Right kidney (tissue), 9 donors: ENCODE data around the gene NPEPPS.
"Not testable (repeated sequence)": the region's sequence is repeated elsewhere in the genome, so short reads cannot be mapped to it uniquely, and the experiment has no call there.

Experiments used
- DNase-seq: peaks from one replicate; pipeline ENCODE4 v3.0.0-alpha.2; 2016
- long read RNA-seq, 8 donors: transcript quantifications; one replicate each; lab custom pipeline, GENCODE V29; 2026

Gene NPEPPS
- long read RNA-seq, donor 1, full-length matches to known transcripts, result 12 of 12 reads
- long read RNA-seq, donor 1, partial matches to known transcripts, result 0 of 12 reads
- long read RNA-seq, donor 1, other reads (novel, unspliced or antisense), result 0 of 12 reads
- long read RNA-seq, donor 2, full-length matches to known transcripts, result 5 of 5 reads
- long read RNA-seq, donor 2, partial matches to known transcripts, result 0 of 5 reads
- long read RNA-seq, donor 2, other reads (novel, unspliced or antisense), result 0 of 5 reads
- long read RNA-seq, donor 3, full-length matches to known transcripts, result 5 of 5 reads
- long read RNA-seq, donor 3, partial matches to known transcripts, result 0 of 5 reads
- long read RNA-seq, donor 3, other reads (novel, unspliced or antisense), result 0 of 5 reads
- long read RNA-seq, donor 4, full-length matches to known transcripts, result 15 of 15 reads
- long read RNA-seq, donor 4, partial matches to known transcripts, result 0 of 15 reads
- long read RNA-seq, donor 4, other reads (novel, unspliced or antisense), result 0 of 15 reads
- long read RNA-seq, donor 5, full-length matches to known transcripts, result 9 of 17 reads
- long read RNA-seq, donor 5, partial matches to known transcripts, result 8 of 17 reads
- long read RNA-seq, donor 5, other reads (novel, unspliced or antisense), result 0 of 17 reads
- long read RNA-seq, donor 6, full-length matches to known transcripts, result 13 of 18 reads
- long read RNA-seq, donor 6, partial matches to known transcripts, result 5 of 18 reads
- long read RNA-seq, donor 6, other reads (novel, unspliced or antisense), result 0 of 18 reads
- long read RNA-seq, donor 7, result 0 reads
- long read RNA-seq, donor 8, full-length matches to known transcripts, result 14 of 14 reads
- long read RNA-seq, donor 8, partial matches to known transcripts, result 0 of 14 reads
- long read RNA-seq, donor 8, other reads (novel, unspliced or antisense), result 0 of 14 reads

DNA sequence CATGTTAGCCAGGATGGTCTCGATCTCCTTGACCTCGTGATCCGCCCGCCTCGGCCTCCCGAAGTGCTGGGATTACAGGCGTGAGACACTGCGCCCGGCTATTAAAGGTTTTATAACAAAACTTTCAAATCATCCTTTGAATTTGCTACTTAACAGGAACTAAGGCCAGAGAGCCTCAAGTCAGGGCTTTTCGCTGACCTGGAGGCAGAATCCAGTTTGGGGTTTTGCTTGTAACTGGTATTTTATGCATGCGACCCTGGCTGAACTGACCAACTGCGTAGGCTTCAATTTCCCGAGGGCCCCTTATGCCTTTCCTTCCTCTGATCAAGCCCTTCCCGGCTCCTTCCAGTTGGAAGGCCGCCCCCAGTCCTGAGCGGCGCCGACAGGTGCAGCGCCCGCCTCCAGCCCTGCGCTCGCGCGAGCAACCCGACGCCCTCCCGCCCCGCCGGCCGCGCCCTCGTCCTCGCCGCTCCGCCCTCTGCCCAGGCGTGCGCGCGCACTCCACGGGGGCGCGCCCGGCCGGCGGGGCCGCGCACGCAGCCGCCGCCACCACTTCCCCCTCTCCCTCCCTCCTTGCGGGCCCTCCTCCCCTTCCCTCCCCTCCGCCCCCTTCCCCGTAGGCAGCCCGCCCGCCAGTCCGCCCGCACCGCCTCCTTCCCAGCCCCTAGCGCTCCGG is at the start of gene NPEPPS:
Gene NPEPPS (plus strand): TSS at position 552 of the 676 bp plus-strand sequence. CDS start 193 bp downstream, outside the sequence.
- DNase-seq, result peak; percentile 71

DNA sequence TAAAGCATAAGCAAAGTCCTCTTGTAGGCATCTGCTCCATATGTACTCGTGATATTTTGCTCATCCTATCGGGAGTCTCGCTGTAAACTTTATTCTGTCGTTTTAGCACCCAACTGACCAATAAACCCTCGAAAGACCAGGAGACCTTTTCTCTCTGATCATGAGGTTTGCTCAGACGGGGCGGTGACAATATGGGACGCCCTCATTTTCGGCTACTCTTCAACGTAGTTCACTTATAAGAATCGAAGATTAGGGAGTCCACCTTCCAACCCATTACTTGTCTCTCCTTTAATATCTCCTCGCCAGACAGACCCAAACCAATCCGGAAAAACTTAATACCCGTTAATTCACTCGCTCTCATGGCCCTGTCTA is 39.1 kb upstream of the NPEPPS start:
- not testable (repeated sequence) for DNase-seq

DNA sequence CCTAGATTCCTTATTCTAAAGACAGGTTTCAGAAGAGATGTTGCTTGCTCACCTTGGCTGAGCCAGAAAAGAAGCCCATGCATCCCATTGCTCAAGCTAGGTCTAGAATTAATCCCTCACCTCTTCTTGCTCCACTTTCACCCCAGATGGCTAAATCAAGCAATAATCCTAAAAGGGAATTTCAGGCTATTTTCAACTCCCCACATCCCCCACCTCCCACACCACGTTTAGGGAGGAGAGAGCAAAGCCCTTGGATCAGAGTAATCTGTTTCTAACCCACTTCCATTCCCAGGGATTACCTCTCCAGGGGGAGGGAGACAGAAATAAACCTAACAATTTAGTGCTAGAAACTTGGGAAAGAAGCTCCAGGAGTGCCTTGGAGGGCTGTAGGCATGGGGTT is 31.8 kb upstream of the NPEPPS start:
- DNase-seq, result not testable (repeated sequence)

DNA sequence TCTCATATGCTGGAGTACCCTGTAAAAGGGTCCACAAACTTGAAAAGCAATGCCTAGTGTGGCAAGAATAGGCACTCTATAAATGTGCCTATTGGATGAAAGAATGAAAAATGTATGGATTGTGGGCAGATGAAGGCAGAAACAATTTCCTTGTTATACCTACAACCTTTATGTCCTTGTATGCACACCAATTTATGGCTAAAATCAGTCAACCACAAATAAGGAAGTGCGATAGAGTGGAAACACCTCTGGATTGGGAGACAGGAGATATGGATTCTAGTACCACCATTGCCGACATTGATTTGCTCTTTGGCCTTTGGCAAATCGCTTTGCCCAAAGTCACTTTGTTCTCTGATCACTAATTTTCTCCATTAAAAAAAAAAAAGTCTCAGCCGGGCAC is 31.4 kb upstream of the NPEPPS start:
- DNase-seq, result not testable (repeated sequence)

DNA sequence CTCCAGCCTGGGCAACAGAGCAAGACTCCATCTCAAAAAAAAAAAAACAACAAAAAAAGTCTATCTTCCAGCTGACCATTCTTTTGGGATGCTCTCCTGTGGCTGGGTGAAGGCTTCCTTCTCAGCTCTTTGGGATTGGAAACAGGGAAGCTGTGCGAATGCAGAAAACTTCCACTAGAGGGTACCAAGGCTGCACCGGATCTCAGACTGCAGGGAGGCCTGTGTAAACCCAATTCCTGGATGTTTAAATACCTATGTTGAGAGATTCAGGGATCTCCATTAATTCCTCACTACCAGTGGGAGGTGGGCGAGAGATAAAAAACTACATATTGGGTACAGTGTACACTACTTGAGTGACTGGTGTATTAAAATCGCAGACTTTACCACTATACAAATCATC is 30.3 kb upstream of the NPEPPS start:
- not testable (repeated sequence) for DNase-seq

GRCh38 chr17:47502122-47502731 is 28.7 kb upstream of the NPEPPS start:
- DNase-seq, result peak; percentile 42

DNA sequence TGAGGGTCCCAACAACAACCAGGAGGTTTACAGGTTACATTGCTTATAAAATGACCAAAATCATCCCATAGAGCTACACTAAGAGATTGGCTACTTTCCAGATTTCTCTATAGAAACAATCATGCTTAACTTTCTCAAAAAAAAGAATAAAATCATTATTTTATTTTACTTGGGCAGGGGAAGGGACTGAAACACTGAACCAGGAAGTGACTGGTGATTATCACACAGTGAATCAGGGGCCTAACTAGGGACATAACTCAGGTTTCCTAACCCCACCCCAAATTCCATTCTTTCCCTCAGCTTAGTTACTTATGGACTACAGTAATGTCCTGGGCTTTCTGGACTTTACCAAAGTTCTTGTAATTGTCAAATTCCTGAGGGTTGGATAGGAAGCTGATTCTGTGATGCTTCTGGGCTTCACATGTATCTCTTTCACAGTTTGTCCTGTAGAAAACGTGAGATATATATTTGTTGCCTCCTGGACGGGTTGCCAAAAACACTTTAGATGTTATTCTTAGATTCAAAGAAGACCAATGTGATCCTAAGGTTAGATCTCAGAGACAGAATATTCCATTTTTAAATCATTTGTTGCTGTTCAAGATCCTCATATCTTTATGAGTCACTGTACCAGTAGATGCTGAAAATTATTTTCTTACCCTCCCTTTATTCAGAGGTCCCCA is 28.0 kb upstream of the NPEPPS start:
- DNase-seq, result not testable (repeated sequence)

DNA sequence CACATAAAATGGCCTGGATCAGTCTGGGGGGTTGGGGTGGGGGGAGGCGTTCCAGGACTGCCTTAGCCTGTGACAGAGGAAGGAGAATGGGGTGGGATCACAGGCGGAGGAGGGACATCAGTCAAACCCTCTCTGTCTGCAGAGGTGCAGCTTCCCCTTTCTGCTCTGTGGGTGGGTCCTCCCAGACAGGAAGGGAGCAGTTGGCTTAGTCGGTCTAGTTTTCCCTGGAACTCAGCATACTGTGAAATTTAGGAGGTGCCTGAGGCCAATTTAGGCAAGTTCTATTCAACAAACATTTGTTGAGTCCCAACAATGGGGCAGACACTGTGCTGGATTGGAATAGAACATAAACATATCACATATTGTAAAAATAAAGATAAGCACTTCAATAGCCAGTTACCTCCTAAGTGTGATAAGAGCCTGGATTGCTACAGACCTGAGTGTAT is 19.2 kb upstream of the NPEPPS start:
- DNase-seq, result not testable (repeated sequence)

GRCh38 chr17:47513301-47513700 is 17.6 kb upstream of the NPEPPS start:
- DNase-seq, result not testable (repeated sequence)

- not testable (repeated sequence) for DNase-seq
Measured at GRCh38 chr17:47518880-47519279, 12.0 kb upstream of the NPEPPS start.

DNA sequence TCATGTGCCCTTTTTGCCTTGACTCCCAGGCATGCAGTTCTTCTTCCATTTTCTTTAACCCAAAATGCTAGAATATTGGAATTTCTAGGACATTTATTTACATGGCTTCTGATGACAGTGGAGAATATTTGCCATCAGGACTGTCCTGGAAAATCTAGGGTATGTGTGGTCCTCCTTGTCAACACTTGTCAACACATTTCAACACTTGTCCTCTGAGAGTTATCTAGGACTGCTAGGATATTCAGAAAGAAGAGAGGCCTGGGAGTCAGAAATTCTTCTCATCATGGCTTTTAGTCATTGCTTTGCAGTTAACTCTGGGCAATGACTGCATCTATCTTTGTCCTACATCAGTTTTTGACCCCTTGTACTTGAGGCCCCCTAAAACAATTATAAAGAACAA is 11.5 kb upstream of the NPEPPS start:
- DNase-seq, result not testable (repeated sequence)

DNA sequence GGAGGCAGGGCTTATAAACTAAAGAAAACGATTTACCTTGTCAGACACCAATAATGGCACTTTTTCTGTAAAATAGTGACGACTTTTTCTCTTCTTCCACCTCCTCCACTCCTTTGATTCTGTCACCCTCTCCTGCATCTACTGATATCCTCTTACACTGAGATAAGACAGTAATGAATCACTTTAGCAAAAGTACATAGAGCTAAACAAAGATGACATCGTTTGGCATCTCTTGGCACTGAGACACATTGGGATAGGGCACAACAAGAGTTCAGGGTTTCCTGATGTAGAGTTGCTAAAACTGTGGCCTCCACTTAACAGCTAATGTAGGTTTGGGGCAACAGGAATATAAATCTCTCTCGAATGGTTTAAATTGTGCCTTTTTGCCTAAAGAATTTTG is 10.6 kb upstream of the NPEPPS start:
- not testable (repeated sequence) for DNase-seq

DNA sequence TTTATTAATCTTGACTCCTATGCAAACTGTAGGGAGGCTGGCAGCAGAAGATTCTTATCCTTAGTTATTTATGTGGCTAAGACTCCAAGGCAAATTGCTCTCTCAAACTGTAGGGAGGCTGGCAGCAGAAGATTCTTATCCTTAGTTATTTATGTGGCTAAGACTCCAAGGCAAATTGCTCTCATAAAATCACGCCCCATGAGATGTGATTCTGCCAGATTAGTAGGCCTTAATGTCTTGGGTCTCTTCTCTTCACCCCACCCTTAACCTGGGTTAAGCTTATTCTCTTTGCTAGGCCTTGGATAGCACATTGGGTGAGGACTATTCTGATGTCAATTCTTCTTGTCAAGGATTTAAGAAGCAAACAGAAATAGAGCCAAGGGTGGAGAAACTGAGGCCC is 9.5 kb upstream of the NPEPPS start:
- DNase-seq, result not testable (repeated sequence)

DNA sequence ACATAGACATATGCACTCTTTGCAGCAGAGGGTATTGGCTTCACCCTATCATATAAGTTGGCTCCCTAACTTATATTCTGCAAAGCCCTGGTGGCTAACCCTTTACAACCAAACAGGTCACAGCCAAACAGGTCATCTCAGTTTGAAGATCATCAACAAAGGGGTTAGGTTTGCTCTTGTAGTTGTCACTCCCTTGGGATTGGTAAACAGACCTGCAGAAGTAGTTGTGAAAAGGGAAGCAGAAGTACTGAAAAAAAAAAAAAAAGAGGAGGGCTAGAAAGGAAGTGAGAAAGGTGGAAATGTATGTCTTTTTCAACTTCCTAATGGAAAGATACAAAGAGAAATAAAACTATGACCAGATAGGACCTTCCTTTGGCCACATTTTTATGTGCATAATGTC is 8.6 kb upstream of the NPEPPS start:
- DNase-seq, result not testable (repeated sequence)

GRCh38 chr17:47531233-47531820 is 419 bp downstream of the NPEPPS start:
- DNase-seq, result peak; percentile 27

GRCh38 chr17:47539085-47539484 is 8.2 kb downstream of the NPEPPS start:
- not testable (repeated sequence) for DNase-seq

DNA sequence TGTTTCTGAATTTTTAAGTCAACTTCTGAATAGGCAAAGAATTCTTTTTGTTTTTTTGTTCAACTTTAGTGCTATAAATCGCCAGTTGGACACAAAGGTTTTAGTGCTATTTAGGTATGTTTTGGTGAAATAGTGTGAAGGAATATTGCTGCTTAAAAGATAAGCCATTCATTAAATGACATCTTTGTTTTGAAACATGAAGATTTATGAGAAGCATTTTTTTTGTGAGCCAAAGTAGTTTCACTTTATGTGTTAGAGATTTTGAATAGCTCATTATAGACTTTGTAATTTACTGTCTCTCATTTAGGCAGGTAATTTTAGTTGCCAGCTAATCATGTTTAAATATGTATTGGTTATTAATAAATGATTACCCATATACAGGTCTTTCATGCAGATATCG is 10.8 kb downstream of the NPEPPS start:
- DNase-seq, result not testable (repeated sequence)

GRCh38 chr17:47544327-47544726 is 13.4 kb downstream of the NPEPPS start:
- DNase-seq, result not testable (repeated sequence)

DNA sequence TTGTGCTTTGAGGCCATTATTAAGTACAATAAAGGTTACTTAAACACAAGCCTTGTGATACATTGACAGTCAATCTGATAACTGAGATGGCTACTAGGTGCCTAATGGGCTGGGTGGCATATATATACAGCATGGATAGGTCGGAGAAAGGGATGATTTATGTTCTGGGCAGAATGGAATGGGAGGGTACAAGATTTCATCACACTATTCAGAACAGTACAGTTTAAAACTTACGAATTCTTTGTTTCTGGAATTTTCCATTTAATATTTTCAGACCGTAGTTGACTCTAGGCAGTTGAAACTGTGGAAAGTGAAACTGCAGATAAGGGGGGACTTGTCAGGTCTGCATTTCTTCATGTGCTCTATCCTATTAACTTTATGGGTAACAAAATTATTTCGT is 23.8 kb downstream of the NPEPPS start:
- not testable (repeated sequence) for DNase-seq

GRCh38 chr17:47556108-47556507 is 25.2 kb downstream of the NPEPPS start:
- not testable (repeated sequence) for DNase-seq

DNA sequence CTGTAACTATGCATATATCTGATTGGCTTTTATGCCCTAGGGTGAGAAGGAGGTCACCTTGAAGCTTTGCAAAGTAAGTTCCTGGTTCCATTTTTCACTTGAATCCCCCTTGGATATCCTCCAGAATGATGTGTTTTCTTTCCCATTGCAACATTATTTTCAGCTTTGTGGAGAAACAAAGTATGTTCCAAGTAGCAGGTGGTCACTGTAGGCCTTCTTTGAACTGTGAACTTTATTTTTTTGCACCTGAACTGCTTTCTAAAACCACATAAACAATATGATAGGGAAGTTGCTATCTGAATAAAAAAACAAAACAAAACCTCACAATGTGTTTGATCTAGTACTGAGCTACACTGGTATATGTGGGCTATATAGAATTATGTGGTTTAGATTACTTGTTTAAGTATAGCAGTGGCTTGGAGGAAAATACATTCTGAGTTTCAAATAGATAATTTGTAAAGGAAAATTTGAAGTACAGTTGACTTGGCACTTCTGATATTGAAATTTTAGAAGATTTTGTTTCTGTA is 29.7 kb downstream of the NPEPPS start:
- DNase-seq, result not testable (repeated sequence)
